Measurements from ENCODE around the gene TEDC1.
"Not testable (repeated sequence)": the region's sequence is repeated elsewhere in the genome, so short reads cannot be mapped to it uniquely, and the experiment has no call there.

The TEDC1 gene

GRCh38 chr14:105527826-105528585, 37.0 kb downstream of the TEDC1 start:
- peak; percentile 47 to 65 for DNase-seq

GRCh38 chr14:105528586-105529318, 37.7 kb downstream of the TEDC1 start:
- no peak for DNase-seq

GRCh38 chr14:105529319-105529568, 38.2 kb downstream of the TEDC1 start:
- DNase-seq = no peak

GRCh38 chr14:105529569-105530284, 38.7 kb downstream of the TEDC1 start:
- DNase-seq = no peak

GRCh38 chr14:105530285-105531087, 39.4 kb downstream of the TEDC1 start:
- no peak for DNase-seq

- no peak for DNase-seq
Observed at GRCh38 chr14:105531088-105531893, 40.2 kb downstream of the TEDC1 start.

- DNase-seq = no peak
Observed at GRCh38 chr14:105531894-105532623, 41.0 kb downstream of the TEDC1 start.

- DNase-seq = no peak
Observed at GRCh38 chr14:105532735-105533141, 41.7 kb downstream of the TEDC1 start.

GRCh38 chr14:105533391-105533790, 42.3 kb downstream of the TEDC1 start:
- no peak for DNase-seq

GRCh38 chr14:105533811-105534498, 42.9 kb downstream of the TEDC1 start:
- no peak for DNase-seq

GRCh38 chr14:105534586-105534985, 43.5 kb downstream of the TEDC1 start:
- DNase-seq = no peak

- DNase-seq = no peak
Observed at GRCh38 chr14:105536051-105536450, 45.0 kb downstream of the TEDC1 start.

GRCh38 chr14:105536691-105537579, 45.9 kb downstream of the TEDC1 start:
- DNase-seq = peak in 1 of 2 experiments; percentile 33

- no peak for DNase-seq
Observed at GRCh38 chr14:105537580-105538474, 46.8 kb downstream of the TEDC1 start.

GRCh38 chr14:105538481-105539049, 47.5 kb downstream of the TEDC1 start:
- DNase-seq = no peak

- no peak for DNase-seq
Observed at GRCh38 chr14:105540811-105541210, 49.8 kb downstream of the TEDC1 start.

GRCh38 chr14:105541218-105541875, 50.3 kb downstream of the TEDC1 start:
- no peak for DNase-seq

- not testable (repeated sequence) for DNase-seq
Observed at GRCh38 chr14:105545676-105546075, 54.6 kb downstream of the TEDC1 start.
